GM21367 (cell line): ENCODE data around the gene SLC12A3.
A peak's percentile ranks its signal among the peaks of the same experiment; 100 is the strongest.

ENCODE experiments used
- ATAC-seq: cut with Tn5 transposase; IDR thresholded peaks from one replicate; pipeline ENCODE4 v1.9.1; 2021; ENCODE audit not compliant: unreplicated experiment

SLC12A3 gene

GRCh38 chr16:56941092-56941491, 76.1 kb downstream of the SLC12A3 start:
- ATAC-seq = no peak

GRCh38 chr16:56941856-56942331, 76.9 kb downstream of the SLC12A3 start:
- ATAC-seq = no peak

- ATAC-seq = no peak
Observed at GRCh38 chr16:56943761-56944375, 78.9 kb downstream of the SLC12A3 start.

GRCh38 chr16:56944954-56945839, 80.2 kb downstream of the SLC12A3 start:
- ATAC-seq = no peak

- ATAC-seq = no peak
Observed at GRCh38 chr16:56945847-56946527, 81.0 kb downstream of the SLC12A3 start.

- no peak for ATAC-seq
Observed at GRCh38 chr16:56946767-56947603, 82.0 kb downstream of the SLC12A3 start.

- no peak for ATAC-seq
Observed at GRCh38 chr16:56947604-56947995, 82.6 kb downstream of the SLC12A3 start.

GRCh38 chr16:56948234-56948633, 83.2 kb downstream of the SLC12A3 start:
- ATAC-seq = no peak

- no peak for ATAC-seq
Observed at GRCh38 chr16:56950051-56950450, 85.0 kb downstream of the SLC12A3 start.

GRCh38 chr16:56950455-56950854, 85.4 kb downstream of the SLC12A3 start:
- no peak for ATAC-seq

GRCh38 chr16:56950881-56951771, 86.1 kb downstream of the SLC12A3 start:
- ATAC-seq = peak; percentile 41

GRCh38 chr16:56953006-56953405, 88.0 kb downstream of the SLC12A3 start:
- no peak for ATAC-seq

GRCh38 chr16:56956076-56956475, 91.1 kb downstream of the SLC12A3 start:
- ATAC-seq = no peak

GRCh38 chr16:56956756-56957155, 91.7 kb downstream of the SLC12A3 start:
- ATAC-seq = no peak

- ATAC-seq = no peak
Observed at GRCh38 chr16:56960681-56961281, 95.8 kb downstream of the SLC12A3 start.

- no peak for ATAC-seq
Observed at GRCh38 chr16:56961386-56961785, 96.4 kb downstream of the SLC12A3 start.

- ATAC-seq = no peak
Observed at GRCh38 chr16:56961851-56962281, 96.9 kb downstream of the SLC12A3 start, which contains the start of gene CETP. Gene CETP, plus strand, starts transcription at chr16:56961950. Its CDS starts 30 bp downstream, at chr16:56961980.

GRCh38 chr16:56964243-56965148, 99.5 kb downstream of the SLC12A3 start:
- ATAC-seq = peak; percentile 47
